Caco-2 (cell line): ENCODE measurements around the gene PAX7. TPM values are rescaled to one million over a fixed set of nuclear protein-coding genes. Genes with fewer than 3 reads are reported as not detected.

Experiments used
- BruUV-seq: library from RNA; stranded (reverse); fragments of 400-500 nt; replicated peaks from 2 replicates; lab custom pipeline; 2021; lab: Mats Ljungman, UMichigan
- CTCF ChIA-PET: fragments of 300-600 bp; sonication (Branson Sonifier 250); formaldehyde crosslinking; loops from one replicate; lab custom pipeline; 2022; ENCODE audit warnings: antibody characterized with exemption; lab: Charles Lee
- POLR2A ChIA-PET: fragments of 300-600 bp; sonication (Branson Sonifier 250); formaldehyde crosslinking; loops from one replicate; lab custom pipeline; 2022; ENCODE audit warnings: antibody characterized with exemption; lab: Charles Lee
- DNase-seq, 2 experiments: peaks; one replicate each; pipeline versions ENCODE4 v3.0.0 to v3.0.0-alpha.2; 2020 to 2022
- H3K27me3 ChIP-seq: replicated peaks from 2 replicates; pipeline ENCODE4 v1.6.0; 2011; ENCODE audit warnings: low read length; ENCODE audit not compliant: control insufficient read depth, insufficient read depth
- H3K36me3 ChIP-seq: 2 replicates; pipeline ENCODE4 v1.5.1; 2011; ENCODE audit warnings: low read length; ENCODE audit not compliant: control insufficient read depth, insufficient read depth
- H3K4me1 ChIP-seq: fragments of 250-450 bp; sonication (Bioruptor Pico); 2 replicates; pipeline ENCODE4 v1.5.1; 2020; ENCODE audit warnings: mild to moderate bottlenecking
- H3K4me3 ChIP-seq: 2 replicates; pipeline ENCODE4 v1.5.1; 2011; ENCODE audit warnings: low read depth, mild to moderate bottlenecking, control low read depth, low read length
- H3K9me3 ChIP-seq: fragments of 250-450 bp; sonication (Bioruptor Pico); 2 replicates; pipeline ENCODE4 v1.5.1; 2020; ENCODE audit warnings: mild to moderate bottlenecking, moderate library complexity
- H3K27ac Mint-ChIP-seq: one replicate; pipeline ENCODE4 v1.8.0; 2022; ENCODE audit warnings: mixed read lengths; ENCODE audit not compliant: unreplicated experiment
- H3K27me3 Mint-ChIP-seq: one replicate; pipeline ENCODE4 v1.8.0; 2022; ENCODE audit warnings: mixed read lengths; ENCODE audit not compliant: insufficient read depth, unreplicated experiment
- H3K36me3 Mint-ChIP-seq: one replicate; pipeline ENCODE4 v1.8.0; 2022; ENCODE audit warnings: mild to moderate bottlenecking, mixed read lengths; ENCODE audit not compliant: insufficient read depth, unreplicated experiment
- H3K4me1 Mint-ChIP-seq: one replicate; pipeline ENCODE4 v1.8.0; 2022; ENCODE audit warnings: low read depth, mixed read lengths; ENCODE audit not compliant: unreplicated experiment
- H3K4me3 Mint-ChIP-seq: one replicate; pipeline ENCODE4 v1.8.0; 2022; ENCODE audit warnings: mild to moderate bottlenecking, moderate library complexity, mixed read lengths; ENCODE audit not compliant: unreplicated experiment
- H3K9me3 Mint-ChIP-seq: one replicate; pipeline ENCODE4 v1.8.0; 2022; ENCODE audit warnings: mixed read lengths; ENCODE audit not compliant: unreplicated experiment
- intact Hi-C: fragments of 100-400 bp; cut with micrococcal nuclease; formaldehyde crosslinking; loops from one replicate; pipeline ENCODE4 v1.10.0; 2022; ENCODE audit not compliant: unreplicated experiment
- total RNA-seq: library from RNA; stranded (reverse); gene quantifications from 2 replicates; pipeline ENCODE4 v1.2.3, GENCODE V29; 2022
- TF ChIP-seq, protein P1 (sequence below), 2 experiments: fragments of 200-600 bp in 1 of 2; IDR thresholded peaks; 1 replicate in 1 of 2; 2 replicates in 1 of 2; pipeline versions ENCODE4 v1.5.1 to v1.8.0; 2011 to 2022; ENCODE audit warnings: antibody characterized with exemption in 1 of 2, control low read depth in 1 of 2, inconsistent platforms in 1 of 2, low read depth in 1 of 2, low read length in 1 of 2, mild to moderate bottlenecking in 1 of 2, moderate library complexity in 1 of 2; ENCODE audit not compliant: insufficient read depth in 1 of 2, severe bottlenecking in 1 of 2, unreplicated experiment in 1 of 2

The PAX7 gene
- total RNA-seq, 1 experiment from 2014 or later: 0.18 TPM

DNA sequence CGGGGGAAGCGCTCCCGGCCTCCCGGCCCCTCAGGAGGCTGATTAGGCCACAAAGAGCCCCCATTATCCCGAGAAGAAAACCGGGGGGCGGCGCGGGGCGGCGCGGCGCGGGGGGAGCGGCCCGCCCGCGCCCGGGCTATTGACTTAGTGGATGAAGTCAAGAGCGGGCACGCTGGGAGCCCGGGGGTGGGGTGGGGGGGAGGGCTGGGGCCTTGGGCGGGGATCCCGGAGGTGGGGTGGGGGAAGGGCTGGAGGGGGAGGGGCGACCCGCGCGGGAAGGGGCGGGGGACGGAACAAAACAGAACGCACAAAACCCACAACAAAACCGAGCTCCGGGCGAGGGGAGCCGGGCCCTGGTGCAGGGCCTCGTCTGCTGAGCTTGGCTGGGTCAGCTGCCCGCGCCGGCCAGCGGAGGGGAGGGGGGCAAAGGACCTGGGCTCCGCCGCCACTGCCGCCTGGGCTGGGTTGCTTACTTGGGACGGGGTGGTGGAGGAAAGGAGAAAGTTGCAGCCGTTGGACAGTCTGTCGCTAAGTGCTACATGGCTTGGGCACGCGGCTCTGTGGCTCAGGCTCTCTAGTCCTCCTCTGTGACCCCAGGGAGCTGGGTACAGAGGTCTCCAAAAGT is 16.3 kb downstream of the PAX7 start:
- peaks cover 29% of the 10 kb centered on the region for H3K4me1 ChIP-seq
- peaks cover 3% of the 10 kb centered on the region for H3K27me3 ChIP-seq
- H3K9me3 Mint-ChIP-seq: no peaks in the 10 kb centered on the region
- no peaks in the 10 kb centered on the region for H3K36me3 ChIP-seq
- H3K36me3 Mint-ChIP-seq: peaks cover 7% of the 10 kb centered on the region
- peaks cover 13% of the 10 kb centered on the region for H3K4me1 Mint-ChIP-seq
- no peak for DNase-seq
- ChIA-PET POLR2A (no interaction called here), CTCF (no interaction called here)
- H3K4me3 Mint-ChIP-seq: peak overlapping the region; percentile 27
- no TSS peak for BruUV-seq
- H3K27me3 Mint-ChIP-seq: peaks cover 35% of the 10 kb centered on the region
- no peak overlapping the region for H3K27ac Mint-ChIP-seq
- intact Hi-C loops: no loop called here
- peak overlapping the region; percentile 21; the same call in 1 of the 2 replicates for H3K4me3 ChIP-seq
- TF ChIP-seq, protein P1, sequence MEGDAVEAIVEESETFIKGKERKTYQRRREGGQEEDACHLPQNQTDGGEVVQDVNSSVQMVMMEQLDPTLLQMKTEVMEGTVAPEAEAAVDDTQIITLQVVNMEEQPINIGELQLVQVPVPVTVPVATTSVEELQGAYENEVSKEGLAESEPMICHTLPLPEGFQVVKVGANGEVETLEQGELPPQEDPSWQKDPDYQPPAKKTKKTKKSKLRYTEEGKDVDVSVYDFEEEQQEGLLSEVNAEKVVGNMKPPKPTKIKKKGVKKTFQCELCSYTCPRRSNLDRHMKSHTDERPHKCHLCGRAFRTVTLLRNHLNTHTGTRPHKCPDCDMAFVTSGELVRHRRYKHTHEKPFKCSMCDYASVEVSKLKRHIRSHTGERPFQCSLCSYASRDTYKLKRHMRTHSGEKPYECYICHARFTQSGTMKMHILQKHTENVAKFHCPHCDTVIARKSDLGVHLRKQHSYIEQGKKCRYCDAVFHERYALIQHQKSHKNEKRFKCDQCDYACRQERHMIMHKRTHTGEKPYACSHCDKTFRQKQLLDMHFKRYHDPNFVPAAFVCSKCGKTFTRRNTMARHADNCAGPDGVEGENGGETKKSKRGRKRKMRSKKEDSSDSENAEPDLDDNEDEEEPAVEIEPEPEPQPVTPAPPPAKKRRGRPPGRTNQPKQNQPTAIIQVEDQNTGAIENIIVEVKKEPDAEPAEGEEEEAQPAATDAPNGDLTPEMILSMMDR (IDR thresholded peaks at IDR 0.05; ENCODE audit: insufficient read depth in 1 of 2, low read depth in 1 of 2, low read length in 1 of 2, severe bottlenecking in 1 of 2, unreplicated experiment in 1 of 2): no peak
- H3K9me3 ChIP-seq: no peaks in the 10 kb centered on the region

DNA sequence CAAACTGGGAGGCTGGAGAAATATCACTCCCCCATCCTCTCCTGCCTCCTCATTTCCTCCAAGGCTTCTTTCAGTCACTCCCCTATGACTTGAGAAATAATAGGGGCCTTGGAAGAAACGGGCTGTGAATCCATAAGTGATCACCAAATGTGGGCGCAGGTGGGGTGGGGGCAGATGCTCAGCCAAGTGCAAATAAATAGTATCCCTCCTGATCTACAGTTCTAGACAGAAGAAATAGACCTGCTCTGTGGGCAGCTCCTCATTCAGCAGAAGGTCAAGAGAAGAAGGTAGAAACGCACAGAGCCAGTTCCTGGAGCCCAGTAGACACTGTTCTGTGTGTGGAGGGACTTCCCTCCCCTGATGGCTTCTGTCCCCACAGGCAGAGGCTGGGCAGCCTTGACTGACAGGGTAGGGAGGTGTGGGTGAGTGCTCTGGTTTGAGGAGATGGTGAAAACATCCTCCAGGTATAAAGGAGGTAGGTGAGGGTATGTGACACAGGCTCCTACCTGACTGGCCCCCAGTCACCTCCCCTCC is 17.1 kb downstream of the PAX7 start:
- no peaks in the 10 kb centered on the region for H3K36me3 ChIP-seq
- CTCF ChIA-PET: no interaction called here
- peaks cover 32% of the 10 kb centered on the region for H3K27me3 Mint-ChIP-seq
- no TSS peak for BruUV-seq
- DNase-seq: no peak
- H3K9me3 Mint-ChIP-seq: no peaks in the 10 kb centered on the region
- POLR2A ChIA-PET: no interaction called here
- H3K36me3 Mint-ChIP-seq: peaks cover 7% of the 10 kb centered on the region
- no peak overlapping the region for H3K4me3 ChIP-seq
- TF ChIP-seq, protein P1 (IDR thresholded peaks at IDR 0.05; ENCODE audit: insufficient read depth in 1 of 2, low read depth in 1 of 2, low read length in 1 of 2, severe bottlenecking in 1 of 2, unreplicated experiment in 1 of 2): no peak
- peaks cover 27% of the 10 kb centered on the region for H3K4me1 ChIP-seq
- no peak overlapping the region for H3K27ac Mint-ChIP-seq
- no peaks in the 10 kb centered on the region for H3K9me3 ChIP-seq
- intact Hi-C loops: no loop called here
- no peak overlapping the region for H3K4me3 Mint-ChIP-seq
- H3K27me3 ChIP-seq: peaks cover 3% of the 10 kb centered on the region
- peaks cover 13% of the 10 kb centered on the region for H3K4me1 Mint-ChIP-seq

DNA sequence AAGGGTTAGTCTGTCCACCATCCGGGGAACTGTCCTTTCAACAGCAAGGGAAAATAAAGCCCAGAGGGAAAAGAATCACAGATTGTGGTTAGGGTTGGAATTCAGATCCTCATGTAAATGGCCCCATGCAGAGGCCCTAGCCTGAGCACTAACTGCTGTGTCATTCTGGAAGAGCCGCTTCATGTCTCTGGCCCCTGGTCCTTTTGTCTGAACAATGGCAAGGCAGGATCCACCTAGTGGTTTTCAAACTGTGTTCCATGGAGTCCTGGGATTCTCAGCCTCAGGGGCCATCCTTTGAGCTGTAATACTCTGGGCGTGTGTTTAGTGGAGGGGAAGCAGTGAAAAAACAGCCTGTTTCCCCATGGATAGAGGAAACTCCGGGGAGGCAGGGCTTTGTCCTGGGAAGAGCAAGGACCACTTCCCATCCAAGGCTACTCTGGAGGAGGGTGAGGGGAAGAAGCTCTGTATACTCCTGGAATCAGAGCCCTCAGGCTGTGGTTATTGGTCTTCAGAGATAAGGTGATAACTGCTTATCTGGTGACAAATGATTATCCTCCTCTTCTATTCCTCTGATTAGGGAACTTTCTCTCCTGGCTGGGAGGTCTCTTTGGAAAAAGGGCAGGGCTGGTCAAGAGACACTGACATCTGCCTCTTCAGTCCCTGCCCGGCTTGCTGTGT is 19.2 kb downstream of the PAX7 start:
- POLR2A ChIA-PET: no interaction called here
- no TSS peak for BruUV-seq
- no peak for DNase-seq
- CTCF ChIA-PET: interaction anchor here (1.0 kb wide), 1 partner anchor 9 kb away, joined by 3 read pairs; no protein-coding TSS in a partner anchor
- Histone ChIP-seq H3K27me3 (peaks cover 3% of the 10 kb centered on the region), H3K9me3 (no peaks in the 10 kb centered on the region), H3K4me1 (peaks cover 11% of the 10 kb centered on the region), H3K4me3 (no peak overlapping the region), H3K36me3 (no peaks in the 10 kb centered on the region)
- Mint-ChIP-seq H3K27me3 (peaks cover 23% of the 10 kb centered on the region), H3K27ac (no peak overlapping the region), H3K4me1 (peaks cover 4% of the 10 kb centered on the region), H3K9me3 (no peaks in the 10 kb centered on the region), H3K4me3 (no peak overlapping the region), H3K36me3 (peaks cover 4% of the 10 kb centered on the region)
- TF ChIP-seq, protein P1 (IDR thresholded peaks at IDR 0.05; ENCODE audit: insufficient read depth in 1 of 2, low read depth in 1 of 2, low read length in 1 of 2, severe bottlenecking in 1 of 2, unreplicated experiment in 1 of 2): no peak
- intact Hi-C loops: no loop called here
